Suprapubic skin (tissue), 4 donors: ENCODE data around the gene SLC25A22. TPM values are rescaled to one million over a fixed set of nuclear protein-coding genes. Genes with fewer than 3 reads are reported as not detected.

Source experiments
- DNase-seq, 2 donors: peaks; one replicate each; pipeline ENCODE4 v3.0.0-alpha.2; 2019; ENCODE audit warnings: low spot score in 2 of 2
- H3K27ac ChIP-seq: fragments of 200-600 bp; sonication (generic); one replicate; pipeline ENCODE4 v1.5.1; 2019
- H3K27me3 ChIP-seq: fragments of 200-600 bp; sonication (generic); one replicate; pipeline ENCODE4 v1.5.1; 2019
- H3K36me3 ChIP-seq: fragments of 200-600 bp; sonication (generic); one replicate; pipeline ENCODE4 v1.5.1; 2019
- H3K4me1 ChIP-seq: fragments of 200-600 bp; sonication (generic); one replicate; pipeline ENCODE4 v1.5.1; 2019
- H3K4me3 ChIP-seq: fragments of 200-600 bp; sonication (generic); one replicate; pipeline ENCODE4 v1.5.1; 2019; ENCODE audit warnings: mild to moderate bottlenecking
- H3K9me3 ChIP-seq: fragments of 200-600 bp; sonication (generic); one replicate; pipeline ENCODE4 v1.5.1; 2019
- CTCF ChIP-seq, 2 donors: fragments of 200-600 bp in 1 of 2; fragments of 450-650 bp in 1 of 2; sonication (generic) in 1 of 2; IDR thresholded peaks; one replicate each; pipeline ENCODE4 v1.5.1; 2016 to 2019; ENCODE audit warnings: antibody characterized with exemption in 2 of 2, mild to moderate bottlenecking in 1 of 2, moderate library complexity in 1 of 2
- EP300 ChIP-seq: sonication (generic); formaldehyde crosslinking; IDR thresholded peaks from one replicate; pipeline ENCODE4 v1.6.1; 2017; ENCODE audit warnings: antibody characterized with exemption
- POLR2A ChIP-seq, 2 donors: fragments of 450-650 bp; IDR thresholded peaks; one replicate each; pipeline ENCODE4 v1.6.1; 2017; ENCODE audit warnings: antibody characterized with exemption in 2 of 2, mild to moderate bottlenecking in 2 of 2, moderate library complexity in 2 of 2
- POLR2AphosphoS5 ChIP-seq, 3 donors: sonication (generic); formaldehyde crosslinking; IDR thresholded peaks; one replicate each; pipeline ENCODE4 v1.6.1; 2017; ENCODE audit warnings: antibody characterized with exemption in 3 of 3
- WGBS: methylation state at CpG from one replicate; pipeline ENCODE4 v1.1.5; 2018; 5-methylcytosine and 5-hydroxymethylcytosine counted together
- total RNA-seq, 4 donors: library from RNA; depleted of rRNA; stranded (reverse); fragments of >200 nt; gene quantifications; one replicate each; pipeline ENCODE4 v1.1.0, GENCODE V29; 2016

The SLC25A22 gene
- total RNA-seq, 4 donors from 2014 or later: 11.2 to 14.7 (median 13.7) TPM

- WGBS: 7% methylated on average over 14 of the region's 31 CpGs
- H3K27me3 ChIP-seq: peaks cover 9% of the 10 kb centered on the region
- H3K4me1 ChIP-seq: peaks cover 87% of the 10 kb centered on the region
- TF ChIP-seq CTCF (IDR thresholded peaks at IDR 0.05) (no peak), POLR2A (IDR thresholded peaks at IDR 0.05) (no peak), EP300 (no peak), POLR2AphosphoS5 (IDR thresholded peaks at IDR 0.05) (peak in 2 of 3 donors; percentile 34 to 40)
- peak overlapping the region; percentile 87 for H3K4me3 ChIP-seq
- no peaks in the 10 kb centered on the region for H3K9me3 ChIP-seq
- peak; percentile 96 to 98 for DNase-seq
- H3K27ac ChIP-seq: peak overlapping the region; percentile 97
- peaks cover 5% of the 10 kb centered on the region for H3K36me3 ChIP-seq
Observed at GRCh38 chr11:844693-845644, 46.9 kb upstream of the SLC25A22 start.

- no peak for TF ChIP-seq CTCF (IDR thresholded peaks at IDR 0.05)
- no peak for TF ChIP-seq EP300
- peak; percentile 62 to 90 (median 89) for TF ChIP-seq POLR2AphosphoS5 (IDR thresholded peaks at IDR 0.05)
- TF ChIP-seq POLR2A (IDR thresholded peaks at IDR 0.05): peak in 1 of 2 donors; percentile 60
- H3K4me3 ChIP-seq: peak overlapping the region; percentile 87
- WGBS: 0% methylated on average over 4 of the region's 25 CpGs
- peaks cover 14% of the 10 kb centered on the region for H3K36me3 ChIP-seq
- peaks cover 3% of the 10 kb centered on the region for H3K27me3 ChIP-seq
- H3K27ac ChIP-seq: peak overlapping the region; percentile 97
- H3K9me3 ChIP-seq: no peaks in the 10 kb centered on the region
- peak; percentile 97 to 98 for DNase-seq
- H3K4me1 ChIP-seq: peaks cover 88% of the 10 kb centered on the region
Observed at GRCh38 chr11:843818-844692, 46.0 kb upstream of the SLC25A22 start.

- Histone ChIP-seq H3K27ac (peak overlapping the region; percentile 97), H3K9me3 (no peaks in the 10 kb centered on the region), H3K36me3 (peaks cover 22% of the 10 kb centered on the region), H3K4me3 (peak overlapping the region; percentile 87), H3K4me1 (peaks cover 84% of the 10 kb centered on the region), H3K27me3 (no peaks in the 10 kb centered on the region)
- WGBS: 0% methylated on average over 16 of the region's 53 CpGs
- TF ChIP-seq POLR2A (IDR thresholded peaks at IDR 0.05) (no peak), CTCF (IDR thresholded peaks at IDR 0.05) (peak in 1 of 2 donors; percentile 11)
- DNase-seq: no peak
Observed at GRCh38 chr11:843086-843734, 45.1 kb upstream of the SLC25A22 start.

- WGBS: no CpG with 5 or more reads among the region's 87 CpGs
- H3K9me3 ChIP-seq: no peaks in the 10 kb centered on the region
- H3K36me3 ChIP-seq: peaks cover 30% of the 10 kb centered on the region
- peaks cover 77% of the 10 kb centered on the region for H3K4me1 ChIP-seq
- peak within 1 kb of the TSS; percentile 97 for H3K27ac ChIP-seq
- no peak for TF ChIP-seq CTCF (IDR thresholded peaks at IDR 0.05)
- peak; percentile 30 to 95 (median 56) for TF ChIP-seq POLR2AphosphoS5 (IDR thresholded peaks at IDR 0.05)
- TF ChIP-seq POLR2A (IDR thresholded peaks at IDR 0.05): peak; percentile 75 to 91
- DNase-seq: peak; percentile 95 to 98
- H3K27me3 ChIP-seq: no peaks in the 10 kb centered on the region
- peak within 1 kb of the TSS; percentile 87 for H3K4me3 ChIP-seq
Observed at GRCh38 chr11:842370-843002, 44.4 kb upstream of the SLC25A22 start, which contains the start of the genes POLR2L and TSPAN4. Gene POLR2L (minus strand): TSS chr11:842529. CDS start chr11:842508, 21 bp downstream. Gene TSPAN4 (plus strand): TSS chr11:842852. CDS start chr11:850305, 7,453 bp downstream.
